Smooth muscle cell (in vitro differentiated cells): ENCODE results near the gene ZYG11A. TPM values are rescaled to one million over a fixed set of nuclear protein-coding genes. Genes with fewer than 3 reads are reported as not detected.
"Not testable (repeated sequence)": the region's sequence is repeated elsewhere in the genome, so short reads cannot be mapped to it uniquely, and the experiment has no call there.

Source experiments
- DNase-seq: peaks from one replicate; lab custom pipeline; 2025; ENCODE audit not compliant: unreplicated experiment; lab: John Stamatoyannopoulos, UW
- H2AFZ ChIP-seq: fragments of 200-600 bp; sonication (generic); 2 replicates; pipeline ENCODE4 v1.6.0; 2016; ENCODE audit warnings: antibody characterized with exemption, low read depth, mild to moderate bottlenecking
- H3F3A ChIP-seq: fragments of 200-600 bp; sonication (generic); 2 replicates; pipeline ENCODE4 v1.6.0; 2017; ENCODE audit warnings: antibody characterized with exemption, low read depth
- H3K27ac ChIP-seq: fragments of 200-600 bp; sonication (generic); 2 replicates; pipeline ENCODE4 v1.5.1; 2016; ENCODE audit warnings: low read depth, mild to moderate bottlenecking
- H3K27me3 ChIP-seq: fragments of 200-600 bp; sonication (generic); 2 replicates; pipeline ENCODE4 v1.6.1; 2016; ENCODE audit warnings: low read depth, mild to moderate bottlenecking
- H3K36me3 ChIP-seq: fragments of 200-600 bp; sonication (generic); 2 replicates; pipeline ENCODE4 v1.5.1; 2016; ENCODE audit warnings: low read depth
- H3K4me1 ChIP-seq: fragments of 200-600 bp; sonication (generic); 2 replicates; pipeline ENCODE4 v1.5.1; 2016; ENCODE audit warnings: low read depth
- H3K4me2 ChIP-seq: fragments of 200-600 bp; sonication (generic); 2 replicates; pipeline ENCODE4 v1.6.0; 2016; ENCODE audit warnings: mild to moderate bottlenecking
- H3K4me3 ChIP-seq: fragments of 200-600 bp; sonication (generic); 2 replicates; pipeline ENCODE4 v1.5.1; 2016; ENCODE audit warnings: mild to moderate bottlenecking
- H3K79me2 ChIP-seq: fragments of 200-600 bp; sonication (generic); 2 replicates; pipeline ENCODE4 v1.6.0; 2016; ENCODE audit warnings: low read depth, mild to moderate bottlenecking
- H3K9ac ChIP-seq: fragments of 200-600 bp; sonication (generic); 2 replicates; pipeline ENCODE4 v1.6.0; 2016; ENCODE audit warnings: low read depth
- H3K9me3 ChIP-seq: fragments of 200-600 bp; sonication (generic); replicated peaks from 2 replicates; pipeline ENCODE4 v1.5.1; 2016; ENCODE audit warnings: low read depth
- H4K20me1 ChIP-seq: fragments of 200-600 bp; sonication (generic); 2 replicates; pipeline ENCODE4 v1.6.0; 2016; ENCODE audit warnings: low read depth
- CTCF ChIP-seq: fragments of 200-600 bp; sonication (generic); IDR thresholded peaks from 2 replicates; pipeline ENCODE4 v1.5.1; 2017; ENCODE audit warnings: borderline replicate concordance, mild to moderate bottlenecking, antibody characterized with exemption; ENCODE audit not compliant: insufficient read depth, poor library complexity, severe bottlenecking
- WGBS: methylation state at CpG from one replicate; pipeline ENCODE4 v1.1.7; 2016; ENCODE audit warnings: low lambda C conversion rate; 5-methylcytosine and 5-hydroxymethylcytosine counted together
- polyA plus RNA-seq: library from polyadenylated mRNA; unstranded; fragments of >200 nt; fragmentation: Nextera tagmentation; extraction: Ambion mirVana; gene quantifications from 2 replicates; pipeline ENCODE4 v1.2.1, GENCODE V29; 2016
- total RNA-seq: library from RNA; depleted of rRNA; stranded (reverse); fragments of >200 nt; gene quantifications from 2 replicates; pipeline ENCODE4 v1.2.3, GENCODE V29; 2014

Gene ZYG11A
- total RNA-seq, result not detected in 2 replicates
- polyA plus RNA-seq, result 0.24 TPM in 1 of 2 replicates, not detected in the other

GRCh38 chr1:52842643-52843310 lies at the start of gene ZYG11A:
Gene ZYG11A, plus strand, starts transcription at chr1:52842760. Its CDS starts 124 bp downstream, at chr1:52842884.
- DNase-seq, result no peak
- H3K79me2 ChIP-seq, result no peaks in the 10 kb centered on the region
- H3K4me2 ChIP-seq, result peak within 1 kb of the TSS; percentile 88
- H3K4me1 ChIP-seq, result peaks cover 3% of the 10 kb centered on the region
- no peaks in the 10 kb centered on the region for H3F3A ChIP-seq
- no peaks in the 10 kb centered on the region for H4K20me1 ChIP-seq
- peak within 1 kb of the TSS; percentile 89 for H2AFZ ChIP-seq
- WGBS, result 2% methylated on average over 65 of the region's 88 CpGs
- H3K36me3 ChIP-seq, result no peaks in the 10 kb centered on the region
- H3K9ac ChIP-seq, result no peak within 1 kb of the TSS
- H3K4me3 ChIP-seq, result peak within 1 kb of the TSS; percentile 55
- TF ChIP-seq CTCF, result peak; percentile 22
- peaks cover 35% of the 10 kb centered on the region for H3K27me3 ChIP-seq
- H3K9me3 ChIP-seq, result no peaks in the 10 kb centered on the region
- H3K27ac ChIP-seq, result no peak within 1 kb of the TSS

- H3K79me2 ChIP-seq, H3K4me1 ChIP-seq, H3K27me3 ChIP-seq, H4K20me1 ChIP-seq, H3F3A ChIP-seq, H3K36me3 ChIP-seq, H2AFZ ChIP-seq, H3K9ac ChIP-seq, H3K27ac ChIP-seq, H3K4me2 ChIP-seq, H3K9me3 ChIP-seq, DNase-seq, H3K4me3 ChIP-seq: not testable (repeated sequence)
- 83% methylated on average over 7 of the region's 7 CpGs for WGBS
These were observed 48.8 kb upstream of the ZYG11A start for GRCh38 chr1:52793717-52794116.

GRCh38 chr1:52795464-52795863 lies 47.1 kb upstream of the ZYG11A start:
- no peaks in the 10 kb centered on the region for H3K27me3 ChIP-seq
- 96% methylated on average over 3 of the region's 3 CpGs for WGBS
- no peak overlapping the region for H3K27ac ChIP-seq
- H3K9me3 ChIP-seq, result no peaks in the 10 kb centered on the region
- no peak overlapping the region for H3K9ac ChIP-seq
- H3K4me1 ChIP-seq, result no peaks in the 10 kb centered on the region
- H3K79me2 ChIP-seq, result no peaks in the 10 kb centered on the region
- H3K4me2 ChIP-seq, result no peak overlapping the region
- H2AFZ ChIP-seq, result no peak overlapping the region
- H3F3A ChIP-seq, result no peaks in the 10 kb centered on the region
- no peak for DNase-seq
- H3K36me3 ChIP-seq, result peaks cover 4% of the 10 kb centered on the region
- no peak for TF ChIP-seq CTCF
- no peaks in the 10 kb centered on the region for H4K20me1 ChIP-seq
- no peak overlapping the region for H3K4me3 ChIP-seq

- Histone ChIP-seq H3K9ac (no peak overlapping the region), H3K27ac (no peak overlapping the region), H3K36me3 (peaks cover 3% of the 10 kb centered on the region), H3K27me3 (no peaks in the 10 kb centered on the region), H2AFZ (no peak overlapping the region), H3K9me3 (no peaks in the 10 kb centered on the region), H3K4me1 (no peaks in the 10 kb centered on the region), H3K4me2 (no peak overlapping the region), H3F3A (no peaks in the 10 kb centered on the region), H4K20me1 (no peaks in the 10 kb centered on the region), H3K4me3 (no peak overlapping the region), H3K79me2 (no peaks in the 10 kb centered on the region)
- no peak for DNase-seq
- no peak for TF ChIP-seq CTCF
- 99% methylated on average over 3 of the region's 3 CpGs for WGBS
These were observed 44.2 kb upstream of the ZYG11A start for GRCh38 chr1:52798331-52798730.
